Right cardiac atrium (tissue), 5 donors: ENCODE results near the gene CSTPP1. TPM values are rescaled to one million over a fixed set of nuclear protein-coding genes. Genes with fewer than 3 reads are reported as not detected.

Experiments
- ATAC-seq, 2 donors: fragments of 200-7000 bp; cut with Tn5 transposase; one replicate each; pipeline versions ENCODE4 v1.8.0 to v1.9.1; 2020; ENCODE audit warnings: moderate library complexity in 2 of 2, mild to moderate bottlenecking in 1 of 2
- DNase-seq, 3 donors: peaks; one replicate each; pipeline ENCODE4 v3.0.0-alpha.2; 2020
- H3K27ac ChIP-seq: one replicate; pipeline ENCODE4 v1.5.1; 2013; ENCODE audit warnings: mild to moderate bottlenecking, low read length, control low read depth, moderate library complexity
- H3K27me3 ChIP-seq: one replicate; pipeline ENCODE4 v1.6.1; 2013; ENCODE audit not compliant: control insufficient read depth, insufficient read depth
- H3K4me1 ChIP-seq: one replicate; pipeline ENCODE4 v1.6.1; 2013; ENCODE audit warnings: low read length; ENCODE audit not compliant: control insufficient read depth, insufficient read depth
- H3K4me3 ChIP-seq: one replicate; pipeline ENCODE4 v1.5.1; 2013; ENCODE audit warnings: low read length, control low read depth
- H3K9me3 ChIP-seq: one replicate; pipeline ENCODE4 v1.6.1; 2013; ENCODE audit warnings: low read length; ENCODE audit not compliant: control insufficient read depth
- WGBS: extraction: QIAGEN DNeasy Blood & Tissue Kit; methylation state at CpG from one replicate; pipeline ENCODE4 v1.1.7; 2013; 5-methylcytosine and 5-hydroxymethylcytosine counted together
- intact Hi-C, 4 donors: fragments of 100-400 bp; cut with DNase I; formaldehyde crosslinking; loops; one replicate each; pipeline versions ENCODE4 v1.11.0 to v1.14.0; 2022 to 2023
- polyA plus RNA-seq: library from polyadenylated mRNA; stranded (reverse); fragments of 200-250 nt; gene quantifications from one replicate; pipeline ENCODE4 v1.2.3, GENCODE V29; 2013
- total RNA-seq, 4 donors: library from RNA; stranded (reverse); fragmentation: NEBNext Ultra II Directional; extraction: Animal tissue kit (Norgen Biotek cat#: 25700); gene quantifications; one replicate each; pipeline ENCODE4 v1.2.1, GENCODE V29; 2021
- donor health status: healthy with polysubstance abuse.
- donor health status: DM: no; HTN: yes; CAD: no.
- donor health status: DM: no; HTN: no; CAD: no.
- donor health status: DM: no; HTN: yes; CAD: no; lungs with severe emphysema.
- donor health status: DM: yes; HTN: yes; CAD: no.

CSTPP1 gene
- total and polyA plus RNA-seq, 5 donors, result 12.7 to 17.5 (median 15.6) TPM

DNA sequence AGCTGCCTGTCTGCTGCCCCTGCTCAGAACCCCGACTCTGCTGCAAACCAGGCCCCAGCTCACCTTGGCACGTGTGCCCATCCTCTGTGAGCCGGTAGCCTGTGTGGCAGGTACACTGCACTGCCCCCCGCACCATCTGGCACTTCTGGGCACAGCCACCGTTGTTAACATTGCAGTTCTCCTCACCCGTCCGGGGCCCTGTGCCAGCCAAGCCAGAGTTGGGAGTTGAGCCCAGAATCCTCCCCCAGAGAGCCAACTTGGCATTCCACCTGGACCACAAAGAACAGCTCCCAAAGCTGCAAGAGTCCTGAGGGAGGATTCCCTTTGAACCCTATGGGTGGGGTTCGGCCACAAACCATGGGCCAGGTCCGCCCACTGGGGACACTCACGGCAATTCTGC lies 40.7 kb upstream of the CSTPP1 start:
- peak; percentile 79 to 80 for ATAC-seq
- Histone ChIP-seq H3K9me3 (no peaks in the 10 kb centered on the region), H3K4me3 (no peak overlapping the region), H3K4me1 (no peaks in the 10 kb centered on the region), H3K27ac (no peak overlapping the region), H3K27me3 (no peaks in the 10 kb centered on the region)
- DNase-seq, result peak; percentile 33 to 84 (median 79)
- WGBS, result 72% methylated on average over 10 of the region's 10 CpGs
- intact Hi-C loops, result no loop called here

DNA sequence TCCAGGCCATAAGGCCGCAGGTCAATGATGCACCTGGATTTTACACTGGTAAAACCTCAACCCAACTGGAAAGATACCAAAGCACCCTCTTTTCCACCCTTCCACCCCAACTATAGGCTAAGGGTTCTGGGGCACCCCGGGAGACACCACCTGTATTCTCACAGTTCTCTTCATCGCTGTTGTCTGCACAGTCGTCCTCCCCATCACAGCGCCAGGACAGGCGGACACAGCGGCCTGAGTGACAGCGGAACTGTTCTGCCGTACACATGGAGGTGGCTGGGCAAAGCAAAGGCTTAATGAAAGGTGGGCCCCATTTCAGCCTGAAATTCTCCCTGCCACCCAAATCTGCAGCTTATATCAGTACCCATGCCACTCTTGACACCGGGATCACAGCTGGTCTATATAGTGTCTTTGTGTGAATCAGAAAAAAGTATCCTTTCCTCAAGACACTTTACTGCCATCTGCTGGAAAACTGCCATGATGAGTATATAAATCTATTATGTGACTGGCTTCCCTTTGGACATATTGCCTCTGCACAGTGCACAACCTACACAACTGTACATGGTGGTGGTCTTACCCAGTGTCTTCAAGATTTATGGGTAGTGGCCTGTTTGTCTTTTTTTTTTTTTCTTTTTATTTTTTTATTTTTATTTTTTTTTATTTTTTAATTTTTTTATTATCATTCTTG lies 39.7 kb upstream of the CSTPP1 start:
- intact Hi-C loops, result no loop called here
- no peak for DNase-seq
- Histone ChIP-seq H3K27ac (no peak overlapping the region), H3K4me3 (no peak overlapping the region), H3K27me3 (no peaks in the 10 kb centered on the region), H3K9me3 (no peaks in the 10 kb centered on the region), H3K4me1 (no peaks in the 10 kb centered on the region)
- WGBS, result 91% methylated on average over 10 of the region's 10 CpGs
- ATAC-seq, result peak; percentile 9 to 22

DNA sequence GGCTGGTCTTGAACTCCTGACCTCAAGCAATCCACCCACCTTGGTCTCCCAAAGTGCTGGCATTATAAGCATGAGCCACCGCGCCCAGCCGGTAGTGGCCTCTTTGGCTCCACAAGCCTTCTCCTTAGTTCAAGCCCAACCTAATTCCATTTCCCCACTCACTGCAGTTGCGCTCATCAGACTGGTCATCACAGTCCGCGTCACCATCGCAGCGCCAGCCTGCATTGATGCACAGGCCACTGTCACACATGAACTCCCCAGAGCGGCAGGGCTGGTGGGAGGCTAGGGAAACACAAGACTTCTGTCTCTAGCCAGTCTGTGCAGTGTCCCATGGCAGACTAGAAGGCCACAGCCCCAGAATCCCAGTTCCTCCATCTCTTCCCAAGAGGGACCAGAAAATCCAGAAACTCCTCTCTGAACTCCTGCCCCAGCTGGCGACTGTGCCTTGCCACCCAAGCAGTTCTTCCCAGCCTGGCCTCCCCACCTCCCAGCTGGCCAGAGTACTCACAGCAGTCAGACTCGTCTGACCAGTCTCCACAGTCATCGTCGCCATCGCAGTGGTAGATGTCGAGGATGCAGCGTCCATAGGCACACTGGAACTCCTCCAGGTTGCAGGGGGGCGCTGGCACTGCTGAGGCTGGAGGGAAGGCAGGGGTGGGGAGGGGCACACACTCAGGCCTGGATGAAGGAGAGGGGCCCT lies 38.0 kb upstream of the CSTPP1 start:
- ATAC-seq (no peak), DNase-seq (no peak)
- no peak overlapping the region for H3K4me3 ChIP-seq
- 96% methylated on average over 17 of the region's 17 CpGs for WGBS
- intact Hi-C loops, result no loop called here
- H3K27me3 ChIP-seq, result no peaks in the 10 kb centered on the region
- H3K9me3 ChIP-seq, result no peaks in the 10 kb centered on the region
- H3K4me1 ChIP-seq, result peaks cover under 1% of the 10 kb centered on the region
- no peak overlapping the region for H3K27ac ChIP-seq

DNA sequence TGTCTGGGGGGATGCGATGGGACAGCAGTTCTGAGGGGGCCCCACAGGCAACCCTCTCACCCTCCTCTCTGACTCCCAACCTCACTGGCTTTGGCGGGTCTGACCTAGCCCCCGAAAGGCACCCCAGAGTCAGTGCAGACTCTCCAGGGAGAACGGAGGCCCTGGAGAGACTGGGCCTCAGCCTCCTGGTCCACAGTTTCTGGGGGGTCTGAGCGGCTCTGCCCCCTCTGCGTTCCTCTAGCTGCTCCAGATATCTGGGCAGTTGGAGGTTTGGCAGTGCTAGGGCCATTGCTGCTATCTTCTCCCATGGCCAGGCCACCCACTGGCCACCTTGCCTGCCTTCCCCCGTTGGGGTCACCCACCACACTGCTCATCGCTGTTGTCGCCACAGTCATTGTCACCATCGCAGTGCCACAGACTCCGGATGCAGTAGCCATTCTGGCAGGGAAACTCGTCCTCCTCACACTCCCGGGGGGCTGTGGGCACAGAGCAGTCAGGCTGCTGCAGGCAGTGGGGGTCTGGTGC lies 37.0 kb upstream of the CSTPP1 start:
- H3K4me3 ChIP-seq, result no peak overlapping the region
- DNase-seq (no peak), ATAC-seq (no peak)
- H3K4me1 ChIP-seq, result peaks cover 4% of the 10 kb centered on the region
- 89% methylated on average over 13 of the region's 13 CpGs for WGBS
- intact Hi-C loops, result no loop called here
- no peaks in the 10 kb centered on the region for H3K27me3 ChIP-seq
- H3K9me3 ChIP-seq, result no peaks in the 10 kb centered on the region
- H3K27ac ChIP-seq, result no peak overlapping the region

DNA sequence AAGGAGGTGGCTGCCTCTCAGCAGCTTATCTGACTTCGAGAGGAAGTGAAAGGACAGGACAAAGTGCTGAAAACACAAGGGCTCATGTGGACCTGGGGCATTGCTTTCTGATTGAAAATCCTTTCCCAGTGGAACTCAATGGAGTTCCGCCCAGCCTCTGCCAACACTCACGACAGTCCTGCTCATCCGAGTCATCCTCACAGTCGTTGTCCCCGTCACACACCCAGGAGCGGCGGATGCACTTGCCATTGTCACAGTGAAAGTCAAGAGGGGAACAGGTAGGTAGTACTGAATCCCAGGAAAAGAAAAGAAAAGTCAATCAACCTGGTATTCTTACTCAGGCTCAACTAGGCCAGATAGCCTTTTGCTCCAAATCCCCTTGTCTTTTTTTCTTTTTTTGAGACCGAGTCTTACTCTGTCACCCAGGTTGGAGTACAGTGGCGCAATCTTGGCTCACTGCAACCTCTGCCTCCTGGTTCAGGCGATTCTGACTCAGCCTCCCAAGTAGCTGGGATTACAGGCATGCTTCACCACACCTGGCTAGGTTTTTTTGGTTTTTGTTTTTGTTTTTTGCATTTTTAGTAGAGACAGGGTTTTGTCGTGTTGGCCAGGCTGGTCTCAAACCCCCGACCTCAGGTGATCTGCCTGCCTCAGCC lies 36.3 kb upstream of the CSTPP1 start:
- WGBS, result 88% methylated on average over 13 of the region's 13 CpGs
- peaks cover 5% of the 10 kb centered on the region for H3K4me1 ChIP-seq
- no peak overlapping the region for H3K4me3 ChIP-seq
- ATAC-seq (no peak), DNase-seq (no peak)
- H3K9me3 ChIP-seq, result no peaks in the 10 kb centered on the region
- no peaks in the 10 kb centered on the region for H3K27me3 ChIP-seq
- intact Hi-C loops, result no loop called here
- no peak overlapping the region for H3K27ac ChIP-seq

DNA sequence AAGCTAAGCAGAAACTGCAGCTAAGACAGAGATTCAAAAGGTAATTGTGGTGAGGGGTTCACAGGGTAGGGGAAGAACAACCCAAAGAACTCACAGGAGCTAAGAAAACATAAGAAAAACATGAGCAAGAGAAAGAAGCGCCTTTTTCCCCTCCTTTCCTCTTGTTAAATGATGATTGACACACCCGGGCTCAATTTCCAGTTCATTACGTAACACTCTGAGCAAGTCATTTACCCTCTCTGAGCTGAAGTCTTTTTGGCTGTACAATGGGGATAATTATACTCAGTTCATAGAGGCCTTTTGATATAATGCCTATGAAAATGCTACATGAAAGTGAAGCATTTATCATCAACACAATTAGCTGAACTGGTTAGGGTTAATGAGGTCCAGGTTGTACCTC lies 35.4 kb upstream of the CSTPP1 start:
- peaks cover 5% of the 10 kb centered on the region for H3K4me1 ChIP-seq
- no peak overlapping the region for H3K27ac ChIP-seq
- ATAC-seq (no peak), DNase-seq (no peak)
- no peak overlapping the region for H3K4me3 ChIP-seq
- intact Hi-C loops, result no loop called here
- H3K27me3 ChIP-seq, result no peaks in the 10 kb centered on the region
- WGBS, result 86% methylated on average over 3 of the region's 3 CpGs
- H3K9me3 ChIP-seq, result no peaks in the 10 kb centered on the region

DNA sequence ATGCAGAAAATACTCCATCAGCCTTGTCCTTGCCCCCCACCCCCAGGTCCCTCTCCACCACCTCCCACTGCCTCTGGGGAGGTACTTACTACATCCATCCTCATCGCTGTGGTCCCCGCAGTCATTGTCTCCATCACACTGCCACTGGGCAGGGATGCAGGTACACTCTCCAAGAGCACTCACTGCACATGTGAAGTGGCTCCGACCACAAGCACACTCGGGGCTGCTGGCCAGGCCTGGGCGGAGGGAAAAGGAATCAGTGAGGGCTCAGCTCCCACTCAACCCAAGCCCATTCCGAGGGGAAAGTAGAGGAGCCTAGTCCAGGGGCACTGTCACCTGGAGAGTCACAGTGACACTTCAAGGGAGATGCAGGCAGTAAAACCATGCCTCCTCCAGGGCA lies 33.9 kb upstream of the CSTPP1 start:
- H3K27me3 ChIP-seq, result no peaks in the 10 kb centered on the region
- H3K4me3 ChIP-seq, result no peak overlapping the region
- no peaks in the 10 kb centered on the region for H3K9me3 ChIP-seq
- intact Hi-C loops, result no loop called here
- H3K27ac ChIP-seq, result no peak overlapping the region
- DNase-seq (no peak), ATAC-seq (no peak)
- peaks cover 5% of the 10 kb centered on the region for H3K4me1 ChIP-seq
- WGBS, result 89% methylated on average over 6 of the region's 6 CpGs

DNA sequence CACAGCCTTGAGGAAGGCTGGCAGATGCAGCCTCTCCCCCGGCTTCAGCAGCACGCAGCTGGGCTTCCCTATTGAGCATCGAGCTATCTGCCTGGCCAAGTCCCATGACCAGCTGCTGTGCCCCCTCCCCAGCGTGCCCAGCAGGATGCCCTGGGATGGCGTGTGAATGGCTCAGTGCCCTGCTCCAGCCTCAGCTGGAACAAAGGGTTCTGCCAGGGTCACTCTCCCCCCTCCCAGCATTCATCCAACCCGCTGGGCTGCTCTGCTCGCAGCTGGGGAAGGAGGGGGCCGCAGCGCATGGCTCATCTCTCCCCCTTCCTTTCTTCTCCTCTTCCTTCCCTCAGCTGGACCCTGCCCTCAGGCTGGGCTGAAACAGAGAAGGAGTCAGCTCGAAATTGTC lies 32.7 kb upstream of the CSTPP1 start:
- 57% methylated on average over 10 of the region's 10 CpGs for WGBS

DNA sequence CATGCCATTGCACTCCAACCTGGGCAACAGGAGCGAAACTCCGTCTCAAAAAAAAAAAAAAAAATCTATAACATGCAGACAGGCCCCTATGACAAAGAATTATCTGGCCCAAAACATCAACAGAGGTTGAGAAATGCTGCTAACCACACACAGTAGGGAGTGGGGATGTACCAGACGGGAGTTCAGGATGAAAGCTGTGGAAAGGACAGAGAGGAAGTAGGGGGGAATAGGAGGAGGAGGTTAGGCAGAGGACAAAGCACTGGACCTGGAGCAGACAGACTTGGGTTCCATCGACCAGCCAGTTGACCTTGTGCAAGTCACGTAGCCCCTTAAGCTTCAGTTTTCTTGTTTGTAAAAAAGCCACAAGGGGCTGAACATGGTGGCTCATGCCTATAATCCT lies 30.8 kb upstream of the CSTPP1 start:
- DNase-seq, result no peak
- ATAC-seq, result no peak
- no peaks in the 10 kb centered on the region for H3K9me3 ChIP-seq
- H3K4me3 ChIP-seq, result no peak overlapping the region
- intact Hi-C loops, result no loop called here
- WGBS, result 74% methylated on average over 5 of the region's 5 CpGs
- H3K4me1 ChIP-seq, result peaks cover 5% of the 10 kb centered on the region
- no peaks in the 10 kb centered on the region for H3K27me3 ChIP-seq
- H3K27ac ChIP-seq, result no peak overlapping the region

More for the DNA sequence above, 32.7 kb upstream of the CSTPP1 start:
- peaks cover 5% of the 10 kb centered on the region for H3K4me1 ChIP-seq
- H3K4me3 ChIP-seq, result no peak overlapping the region
- intact Hi-C loops, result no loop called here
- no peaks in the 10 kb centered on the region for H3K9me3 ChIP-seq
- H3K27ac ChIP-seq, result peak overlapping the region; percentile 87
- H3K27me3 ChIP-seq, result no peaks in the 10 kb centered on the region
- DNase-seq (peak; percentile 44 to 85 (median 82)), ATAC-seq (peak; percentile 79 to 88)

DNA sequence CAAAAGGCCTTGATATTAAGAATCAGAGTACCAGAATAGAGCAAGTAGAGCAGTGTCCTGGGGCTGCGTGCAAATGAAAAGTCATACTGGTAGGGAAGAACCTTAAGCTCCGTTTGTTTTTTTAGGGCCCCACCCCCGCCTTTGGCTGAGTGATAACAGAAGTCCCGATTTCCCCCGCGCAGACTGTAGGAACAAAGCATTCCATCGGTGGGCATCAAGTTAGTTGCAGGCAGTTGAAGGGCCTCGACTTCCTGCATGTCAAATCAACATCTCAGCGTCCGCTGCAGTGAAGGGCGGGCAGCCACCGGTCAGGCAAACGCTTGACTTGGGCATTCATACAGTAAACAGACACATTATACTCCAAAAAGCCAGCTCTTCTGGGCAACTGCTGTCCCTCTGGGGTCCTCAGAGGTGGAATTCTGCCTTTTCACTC lies 29.9 kb upstream of the CSTPP1 start:
- H3K27me3 ChIP-seq, result no peaks in the 10 kb centered on the region
- ATAC-seq (peak; percentile 10 to 41), DNase-seq (peak in 1 of 3 donors; percentile 59)
- H3K4me3 ChIP-seq, result no peak overlapping the region
- WGBS, result 20% methylated on average over 13 of the region's 13 CpGs
- intact Hi-C loops, result no loop called here
- no peak overlapping the region for H3K27ac ChIP-seq
- peaks cover 5% of the 10 kb centered on the region for H3K4me1 ChIP-seq
- H3K9me3 ChIP-seq, result no peaks in the 10 kb centered on the region

DNA sequence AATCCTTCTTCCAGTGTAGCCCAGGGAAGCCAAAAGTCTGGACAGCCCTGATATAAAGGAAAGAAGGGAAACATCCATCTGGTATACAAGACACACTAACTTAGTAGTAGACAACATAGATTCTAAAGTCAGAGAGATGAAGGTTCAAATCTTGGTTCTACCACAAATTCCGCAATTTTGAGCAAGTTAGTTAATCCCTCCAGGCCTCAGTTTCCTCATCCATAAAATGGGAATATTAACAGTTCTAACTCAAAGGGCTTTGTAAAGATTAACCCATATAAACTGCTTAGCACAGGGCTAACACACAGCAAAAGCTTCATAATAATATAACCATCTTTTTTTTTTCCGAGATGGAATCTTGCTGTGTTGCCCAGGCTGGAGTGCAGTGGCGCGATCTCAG lies 29.0 kb upstream of the CSTPP1 start:
- Histone ChIP-seq H3K27me3 (no peaks in the 10 kb centered on the region), H3K4me1 (peaks cover 5% of the 10 kb centered on the region), H3K9me3 (no peaks in the 10 kb centered on the region), H3K27ac (no peak overlapping the region), H3K4me3 (no peak overlapping the region)
- 96% methylated on average over 4 of the region's 4 CpGs for WGBS
- DNase-seq (no peak), ATAC-seq (no peak)
- intact Hi-C loops, result no loop called here
